GM23338 (cell line): ENCODE results near the gene FYCO1. TPM values are rescaled to one million over a fixed set of nuclear protein-coding genes. Genes with fewer than 3 reads are reported as not detected.

Source experiments
- CREB1 ChIP-seq: fragments of 250-450 bp; sonication (Bioruptor Pico); IDR thresholded peaks from 2 replicates; pipeline ENCODE4 v1.5.0; 2020; ENCODE audit warnings: low read depth, mild to moderate bottlenecking, moderate library complexity
- ETS1 ChIP-seq: IDR thresholded peaks from 2 replicates; pipeline ENCODE4 v1.6.1; 2016; ENCODE audit warnings: antibody characterized with exemption
- EZH2 ChIP-seq: fragments of 200-600 bp; sonication (generic); IDR thresholded peaks from one replicate; pipeline ENCODE4 v1.8.0; 2017; ENCODE audit warnings: antibody characterized with exemption, mild to moderate bottlenecking, low read depth; ENCODE audit not compliant: unreplicated experiment
- EZH2phosphoT487 ChIP-seq: fragments of 200-600 bp; sonication (generic); IDR thresholded peaks from one replicate; pipeline ENCODE4 v1.8.1; 2018; ENCODE audit warnings: antibody characterized with exemption; ENCODE audit not compliant: unreplicated experiment
- JUNB ChIP-seq: IDR thresholded peaks from one replicate; pipeline ENCODE4 v1.6.1; 2016; ENCODE audit warnings: antibody characterized with exemption; ENCODE audit not compliant: unreplicated experiment
- NANOG ChIP-seq: IDR thresholded peaks from 2 replicates; pipeline ENCODE4 v1.6.1; 2016; ENCODE audit warnings: antibody characterized with exemption, borderline replicate concordance
- POLR2AphosphoS5 ChIP-seq: IDR thresholded peaks from 2 replicates; pipeline ENCODE4 v1.6.1; 2016; ENCODE audit warnings: antibody characterized with exemption, low read depth
- ZNF462 ChIP-seq: fragments of 250-450 bp; sonication (Bioruptor Pico); IDR thresholded peaks from 2 replicates; pipeline ENCODE4 v1.5.0; 2020; ENCODE audit warnings: mild to moderate bottlenecking, moderate library complexity
- polyA plus RNA-seq: library from polyadenylated mRNA; unstranded; fragments of >200 nt; fragmentation: Nextera tagmentation; extraction: Ambion mirVana; gene quantifications from 2 replicates; pipeline ENCODE4 v1.2.1, GENCODE V29; 2016
- total RNA-seq: library from RNA; depleted of rRNA; stranded (reverse); fragments of >200 nt; shearing (Covaris generic); gene quantifications from 2 replicates; pipeline ENCODE4 v1.2.3, GENCODE V29; 2014
- TF ChIP-seq, protein P1 (sequence below), 2 experiments: fragments of 200-600 bp in 1 of 2; sonication (generic) in 1 of 2; conservative IDR thresholded peaks; 2 replicates each; pipeline versions ENCODE4 v1.5.1 to v1.6.1; 2016 to 2017; ENCODE audit warnings: antibody characterized with exemption in 2 of 2, low read depth in 2 of 2, mild to moderate bottlenecking in 2 of 2, moderate library complexity in 1 of 2

FYCO1 gene
- total and polyA plus RNA-seq, 2 experiments from 2014 or later, result 4.5 to 17.2 TPM

- TF ChIP-seq ZNF462 (CRISPR knock-in tag) (no peak), EZH2phosphoT487 (no peak), ETS1 (no peak), EZH2 (no peak), NANOG (no peak), JUNB (no peak), POLR2AphosphoS5 (no peak), CREB1 (no peak)
- TF ChIP-seq, protein P1, sequence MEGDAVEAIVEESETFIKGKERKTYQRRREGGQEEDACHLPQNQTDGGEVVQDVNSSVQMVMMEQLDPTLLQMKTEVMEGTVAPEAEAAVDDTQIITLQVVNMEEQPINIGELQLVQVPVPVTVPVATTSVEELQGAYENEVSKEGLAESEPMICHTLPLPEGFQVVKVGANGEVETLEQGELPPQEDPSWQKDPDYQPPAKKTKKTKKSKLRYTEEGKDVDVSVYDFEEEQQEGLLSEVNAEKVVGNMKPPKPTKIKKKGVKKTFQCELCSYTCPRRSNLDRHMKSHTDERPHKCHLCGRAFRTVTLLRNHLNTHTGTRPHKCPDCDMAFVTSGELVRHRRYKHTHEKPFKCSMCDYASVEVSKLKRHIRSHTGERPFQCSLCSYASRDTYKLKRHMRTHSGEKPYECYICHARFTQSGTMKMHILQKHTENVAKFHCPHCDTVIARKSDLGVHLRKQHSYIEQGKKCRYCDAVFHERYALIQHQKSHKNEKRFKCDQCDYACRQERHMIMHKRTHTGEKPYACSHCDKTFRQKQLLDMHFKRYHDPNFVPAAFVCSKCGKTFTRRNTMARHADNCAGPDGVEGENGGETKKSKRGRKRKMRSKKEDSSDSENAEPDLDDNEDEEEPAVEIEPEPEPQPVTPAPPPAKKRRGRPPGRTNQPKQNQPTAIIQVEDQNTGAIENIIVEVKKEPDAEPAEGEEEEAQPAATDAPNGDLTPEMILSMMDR (conservative IDR thresholded peaks at IDR 0.05; ENCODE audit: low read depth in 2 of 2), result no peak
Observed at GRCh38 chr3:45894015-45894414, 101.6 kb downstream of the FYCO1 start (continued).
